Activated naive CD8-positive, alpha-beta T cell treated with anti-CD3 and anti-CD28 coated beads, Interleukin-2, amount 50 U/mL, for 24 hours (primary cell): ENCODE measurements around the gene UBB.

Source experiments
- ATAC-seq: fragments of 150-1000 bp; cut with Tn5 transposase; one replicate; pipeline ENCODE4 v1.10.0; 2021
- DNase-seq: peaks from one replicate; pipeline ENCODE4 v3.0.0; 2021
- H3K27ac Mint-ChIP-seq: one replicate; pipeline ENCODE4 v1.8.0; 2021; ENCODE audit warnings: mild to moderate bottlenecking, mixed read lengths
- H3K27me3 Mint-ChIP-seq: one replicate; pipeline ENCODE4 v1.8.0; 2021; ENCODE audit warnings: mixed read lengths
- H3K36me3 Mint-ChIP-seq: one replicate; pipeline ENCODE4 v1.8.0; 2021; ENCODE audit warnings: low read depth, mixed read lengths
- H3K4me1 Mint-ChIP-seq: one replicate; pipeline ENCODE4 v1.8.0; 2021; ENCODE audit warnings: mixed read lengths
- H3K4me3 Mint-ChIP-seq: one replicate; pipeline ENCODE4 v1.8.0; 2021; ENCODE audit warnings: mild to moderate bottlenecking, moderate library complexity, mixed read lengths
- H3K9me3 Mint-ChIP-seq: one replicate; pipeline ENCODE4 v1.8.0; 2021; ENCODE audit warnings: mixed read lengths

The UBB gene

DNA sequence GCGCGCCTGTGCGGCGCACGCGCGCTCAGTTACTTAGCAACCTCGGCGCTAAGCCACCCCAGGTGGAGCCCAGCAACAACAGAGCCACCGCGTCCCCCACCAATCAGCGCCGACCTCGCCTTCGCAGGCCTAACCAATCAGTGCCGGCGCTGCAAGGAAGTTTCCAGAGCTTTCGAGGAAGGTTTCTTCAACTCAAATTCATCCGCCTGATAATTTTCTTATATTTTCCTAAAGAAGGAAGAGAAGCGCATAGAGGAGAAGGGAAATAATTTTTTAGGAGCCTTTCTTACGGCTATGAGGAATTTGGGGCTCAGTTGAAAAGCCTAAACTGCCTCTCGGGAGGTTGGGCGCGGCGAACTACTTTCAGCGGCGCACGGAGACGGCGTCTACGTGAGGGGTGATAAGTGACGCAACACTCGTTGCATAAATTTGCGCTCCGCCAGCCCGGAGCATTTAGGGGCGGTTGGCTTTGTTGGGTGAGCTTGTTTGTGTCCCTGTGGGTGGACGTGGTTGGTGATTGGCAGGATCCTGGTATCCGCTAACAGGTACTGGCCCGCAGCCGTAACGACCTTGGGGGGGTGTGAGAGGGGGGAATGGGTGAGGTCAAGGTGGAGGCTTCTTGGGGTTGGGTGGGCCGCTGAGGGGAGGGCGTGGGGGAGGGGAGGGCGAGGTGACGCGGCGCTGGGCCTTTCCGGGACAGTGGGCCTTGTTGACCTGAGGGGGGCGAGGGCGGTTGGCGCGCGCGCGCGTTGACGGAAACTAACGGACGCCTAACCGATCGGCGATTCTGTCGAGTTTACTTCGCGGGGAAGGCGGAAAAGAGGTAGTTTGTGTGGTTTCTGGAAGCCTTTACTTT, at the start of gene UBB:
Gene UBB (plus strand): TSS at position 452 of the 856 bp plus-strand sequence. CDS start 817 bp downstream, outside the sequence.
- H3K9me3 Mint-ChIP-seq, result no peaks in the 10 kb centered on the region
- peaks cover 41% of the 10 kb centered on the region for H3K4me1 Mint-ChIP-seq
- peak within 1 kb of the TSS; percentile 88 for H3K4me3 Mint-ChIP-seq
- peak within 1 kb of the TSS; percentile 99 for H3K27ac Mint-ChIP-seq
- peaks cover 4% of the 10 kb centered on the region for H3K27me3 Mint-ChIP-seq
- peaks cover 34% of the 10 kb centered on the region for H3K36me3 Mint-ChIP-seq
- DNase-seq (peak; percentile 94), ATAC-seq (peak; percentile 97)

GRCh38 chr17:16338391-16338790, 42.5 kb upstream of the UBB start:
- no peaks in the 10 kb centered on the region for H3K9me3 Mint-ChIP-seq
- no peak overlapping the region for H3K4me3 Mint-ChIP-seq
- DNase-seq (no peak), ATAC-seq (no peak)
- H3K27me3 Mint-ChIP-seq, result no peaks in the 10 kb centered on the region
- H3K4me1 Mint-ChIP-seq, result no peaks in the 10 kb centered on the region
- no peak overlapping the region for H3K27ac Mint-ChIP-seq
- H3K36me3 Mint-ChIP-seq, result peaks cover 14% of the 10 kb centered on the region

DNA sequence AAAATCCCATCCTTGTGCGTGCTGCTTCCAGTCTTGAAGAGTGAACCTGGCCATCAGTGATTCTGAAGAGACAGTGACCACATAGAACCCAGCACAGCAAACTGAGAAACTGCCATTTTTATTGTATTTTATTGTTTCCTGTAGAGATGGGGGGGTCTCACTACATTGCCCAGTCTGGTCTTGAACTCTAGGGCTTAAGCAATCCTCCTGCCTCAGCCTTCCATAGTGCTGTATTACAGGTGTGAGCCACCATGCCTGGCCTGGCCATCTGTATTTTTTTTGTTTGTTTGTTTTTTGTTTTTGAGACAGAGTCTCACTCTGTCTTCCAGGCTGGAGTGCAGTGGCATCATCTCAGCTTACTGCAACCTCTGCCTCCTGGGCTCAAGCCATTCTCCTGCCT, 41.5 kb upstream of the UBB start:
- Mint-ChIP-seq H3K27ac (no peak overlapping the region), H3K4me1 (no peaks in the 10 kb centered on the region), H3K9me3 (no peaks in the 10 kb centered on the region), H3K4me3 (no peak overlapping the region), H3K27me3 (no peaks in the 10 kb centered on the region), H3K36me3 (peaks cover 21% of the 10 kb centered on the region)
- ATAC-seq (no peak), DNase-seq (no peak)

- no peak overlapping the region for H3K27ac Mint-ChIP-seq
Observed at GRCh38 chr17:16339959-16340358, 40.9 kb upstream of the UBB start.

DNA sequence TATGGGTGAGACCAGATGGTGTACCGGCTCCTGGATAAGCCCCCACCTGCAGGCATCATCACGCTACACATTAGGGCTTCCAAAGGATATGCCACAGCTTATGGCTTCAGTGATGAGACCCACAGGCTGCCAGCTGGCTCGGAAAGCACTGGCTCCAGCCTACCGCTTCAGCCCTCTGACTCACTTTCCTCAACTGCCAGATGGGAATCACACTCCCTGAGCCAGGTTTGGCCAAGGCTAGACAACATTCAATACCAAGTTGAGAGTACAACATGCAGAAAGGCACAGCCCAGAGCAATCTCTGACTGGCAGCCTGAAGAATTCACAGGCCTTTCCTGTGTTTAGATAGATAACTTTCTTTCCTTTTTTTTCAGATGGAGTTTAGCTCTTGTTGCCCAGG, 37.9 kb upstream of the UBB start:
- peaks cover 27% of the 10 kb centered on the region for H3K36me3 Mint-ChIP-seq
- no peaks in the 10 kb centered on the region for H3K27me3 Mint-ChIP-seq
- H3K4me3 Mint-ChIP-seq, result no peak overlapping the region
- ATAC-seq (no peak), DNase-seq (no peak)
- H3K4me1 Mint-ChIP-seq, result no peaks in the 10 kb centered on the region
- no peak overlapping the region for H3K27ac Mint-ChIP-seq
- H3K9me3 Mint-ChIP-seq, result no peaks in the 10 kb centered on the region

More at GRCh38 chr17:16339959-16340358, 40.9 kb upstream of the UBB start:
- Mint-ChIP-seq H3K9me3 (no peaks in the 10 kb centered on the region), H3K27me3 (no peaks in the 10 kb centered on the region), H3K4me1 (no peaks in the 10 kb centered on the region), H3K36me3 (peaks cover 22% of the 10 kb centered on the region), H3K4me3 (no peak overlapping the region)
- ATAC-seq (no peak), DNase-seq (no peak)

- H3K36me3 Mint-ChIP-seq, result peaks cover 30% of the 10 kb centered on the region
- H3K27ac Mint-ChIP-seq, result no peak overlapping the region
- H3K4me1 Mint-ChIP-seq, result no peaks in the 10 kb centered on the region
- no peak overlapping the region for H3K4me3 Mint-ChIP-seq
- ATAC-seq (no peak), DNase-seq (no peak)
- H3K9me3 Mint-ChIP-seq, result no peaks in the 10 kb centered on the region
- no peaks in the 10 kb centered on the region for H3K27me3 Mint-ChIP-seq
Observed at GRCh38 chr17:16343569-16343968, 37.3 kb upstream of the UBB start.

DNA sequence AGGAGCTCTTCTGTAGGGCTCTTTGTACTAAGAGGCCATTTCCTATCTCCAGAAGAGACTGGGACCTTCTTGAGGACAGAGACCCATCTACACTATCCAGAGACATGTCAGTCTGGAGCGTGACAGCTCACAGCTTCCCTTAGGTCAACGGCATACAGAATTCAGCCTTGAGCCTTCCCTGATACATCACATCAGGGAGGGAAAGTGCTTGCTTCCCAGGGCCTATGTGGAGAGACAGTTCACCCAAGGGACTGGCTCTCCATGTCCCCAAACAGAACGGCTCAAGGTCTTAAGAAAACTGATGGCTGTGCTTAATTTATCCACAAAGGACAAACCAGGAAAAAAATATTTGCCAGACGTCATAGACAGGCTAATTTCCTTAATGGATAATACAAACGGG, 35.3 kb upstream of the UBB start:
- Mint-ChIP-seq H3K36me3 (peaks cover 34% of the 10 kb centered on the region), H3K9me3 (no peaks in the 10 kb centered on the region), H3K4me1 (peaks cover 6% of the 10 kb centered on the region), H3K4me3 (no peak overlapping the region), H3K27me3 (no peaks in the 10 kb centered on the region), H3K27ac (no peak overlapping the region)
- ATAC-seq (no peak), DNase-seq (no peak)

DNA sequence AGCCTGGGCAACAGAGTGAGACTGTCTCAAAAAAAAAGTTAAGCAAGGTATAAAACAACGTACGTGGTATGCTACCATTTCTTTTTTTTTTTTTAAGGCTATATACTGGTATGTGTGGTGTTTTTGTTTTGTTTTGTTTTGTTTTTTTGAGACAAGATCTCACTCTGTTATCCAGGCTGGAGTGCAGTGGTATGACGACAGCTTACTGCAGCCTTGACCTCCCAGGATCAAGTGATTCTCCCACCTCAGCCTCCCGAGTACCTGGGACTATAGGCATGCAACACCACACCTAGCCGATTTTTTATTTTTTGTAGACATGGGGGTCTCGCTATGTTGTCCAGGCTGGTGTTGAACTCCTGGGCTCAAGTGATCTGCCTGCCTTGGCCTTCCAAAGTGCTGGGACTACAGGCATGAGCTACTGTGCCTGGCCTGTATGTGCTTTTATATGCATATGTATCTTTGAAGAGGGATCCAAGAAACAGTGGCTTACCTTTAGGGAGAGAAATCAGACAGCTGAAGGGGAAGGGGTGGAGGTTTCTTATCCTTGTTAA, 34.1 kb upstream of the UBB start:
- Mint-ChIP-seq H3K27ac (no peak overlapping the region), H3K27me3 (no peaks in the 10 kb centered on the region), H3K9me3 (no peaks in the 10 kb centered on the region), H3K4me1 (peaks cover 16% of the 10 kb centered on the region), H3K36me3 (peaks cover 41% of the 10 kb centered on the region), H3K4me3 (no peak overlapping the region)
- no peak for ATAC-seq
- DNase-seq, result no peak

- Mint-ChIP-seq H3K4me1 (peaks cover 25% of the 10 kb centered on the region), H3K27ac (no peak overlapping the region), H3K36me3 (peaks cover 42% of the 10 kb centered on the region), H3K9me3 (no peaks in the 10 kb centered on the region), H3K27me3 (no peaks in the 10 kb centered on the region), H3K4me3 (no peak overlapping the region)
- DNase-seq (no peak), ATAC-seq (no peak)
Observed at GRCh38 chr17:16348586-16348985, 32.3 kb upstream of the UBB start.

DNA sequence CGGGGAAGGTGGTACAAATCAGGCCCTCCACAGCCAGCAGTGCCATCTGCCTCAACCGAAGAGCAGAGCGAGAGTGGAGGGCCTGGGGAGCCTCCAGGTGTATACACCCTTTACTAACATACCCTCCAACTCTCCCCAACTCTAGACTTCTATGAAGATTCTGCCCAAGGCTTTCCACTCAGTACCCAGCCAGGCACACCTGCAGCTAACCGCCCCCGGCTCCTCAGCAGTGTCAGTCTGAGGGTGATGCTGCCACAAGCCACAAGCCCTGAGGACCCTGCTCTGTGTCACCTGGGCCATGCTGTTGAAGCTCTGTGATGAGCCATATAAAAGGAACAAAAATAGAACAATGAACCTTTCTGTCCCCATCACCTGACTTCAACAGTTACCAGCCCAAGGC, 31.5 kb upstream of the UBB start:
- peaks cover 29% of the 10 kb centered on the region for H3K4me1 Mint-ChIP-seq
- no peaks in the 10 kb centered on the region for H3K27me3 Mint-ChIP-seq
- H3K4me3 Mint-ChIP-seq, result no peak overlapping the region
- peaks cover 35% of the 10 kb centered on the region for H3K36me3 Mint-ChIP-seq
- peak overlapping the region; percentile 37 for H3K27ac Mint-ChIP-seq
- DNase-seq (no peak), ATAC-seq (peak; percentile 30)
- no peaks in the 10 kb centered on the region for H3K9me3 Mint-ChIP-seq

DNA sequence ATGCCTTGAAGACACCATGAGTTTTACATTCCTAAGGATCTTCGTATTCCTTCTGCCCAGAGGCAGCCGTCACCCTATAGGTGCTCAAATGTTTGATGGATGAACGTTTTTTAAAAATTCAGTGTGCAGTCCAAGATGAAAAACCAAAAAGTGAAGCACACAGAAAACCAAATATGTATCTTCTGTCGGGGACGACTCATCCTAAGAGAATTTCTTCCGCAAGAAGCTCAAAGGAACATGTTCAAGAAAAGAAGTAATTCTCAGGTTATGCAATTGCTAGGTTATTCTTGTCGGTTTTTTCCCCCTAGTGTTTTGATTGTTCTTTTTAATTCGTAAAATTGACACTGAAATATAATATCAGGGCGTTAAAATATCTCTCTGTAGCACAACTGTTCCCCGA, 29.1 kb upstream of the UBB start:
- H3K9me3 Mint-ChIP-seq, result no peaks in the 10 kb centered on the region

DNA sequence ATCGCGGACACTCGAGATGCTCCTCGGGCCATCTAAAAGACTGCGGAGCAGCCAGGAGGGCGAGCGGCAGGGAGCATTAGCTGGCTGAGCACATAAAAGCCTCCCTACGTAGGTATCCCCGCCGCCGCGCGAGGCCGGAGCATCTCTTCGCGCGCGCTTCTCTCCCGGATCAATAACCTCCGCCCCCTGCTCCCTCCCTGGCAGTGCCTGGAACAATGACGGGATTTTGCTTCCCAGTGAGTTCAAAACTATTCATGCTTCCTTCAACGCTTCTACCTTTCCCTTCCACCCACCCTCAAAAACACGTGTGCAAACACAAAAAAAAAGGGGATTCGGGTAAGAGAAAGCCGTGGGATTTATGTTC, 28.6 kb upstream of the UBB start:
- Mint-ChIP-seq H3K27me3 (no peaks in the 10 kb centered on the region), H3K36me3 (peaks cover 32% of the 10 kb centered on the region), H3K4me1 (peaks cover 29% of the 10 kb centered on the region), H3K9me3 (no peaks in the 10 kb centered on the region), H3K27ac (peak overlapping the region; percentile 87), H3K4me3 (peak overlapping the region; percentile 94)
- DNase-seq, result peak; percentile 53
- ATAC-seq, result no peak

More for the DNA sequence above, 29.1 kb upstream of the UBB start:
- Mint-ChIP-seq H3K36me3 (peaks cover 34% of the 10 kb centered on the region), H3K27ac (peak overlapping the region; percentile 87), H3K4me3 (peak overlapping the region; percentile 94), H3K27me3 (no peaks in the 10 kb centered on the region), H3K4me1 (peaks cover 29% of the 10 kb centered on the region)
- DNase-seq, result no peak
- ATAC-seq, result no peak

- Mint-ChIP-seq H3K4me3 (peak overlapping the region; percentile 94), H3K4me1 (peaks cover 29% of the 10 kb centered on the region), H3K27me3 (no peaks in the 10 kb centered on the region), H3K27ac (peak overlapping the region; percentile 87), H3K36me3 (peaks cover 29% of the 10 kb centered on the region), H3K9me3 (no peaks in the 10 kb centered on the region)
- peak; percentile 49 for DNase-seq
- peak; percentile 57 for ATAC-seq
Observed at GRCh38 chr17:16352667-16353316, 28.1 kb upstream of the UBB start.

DNA sequence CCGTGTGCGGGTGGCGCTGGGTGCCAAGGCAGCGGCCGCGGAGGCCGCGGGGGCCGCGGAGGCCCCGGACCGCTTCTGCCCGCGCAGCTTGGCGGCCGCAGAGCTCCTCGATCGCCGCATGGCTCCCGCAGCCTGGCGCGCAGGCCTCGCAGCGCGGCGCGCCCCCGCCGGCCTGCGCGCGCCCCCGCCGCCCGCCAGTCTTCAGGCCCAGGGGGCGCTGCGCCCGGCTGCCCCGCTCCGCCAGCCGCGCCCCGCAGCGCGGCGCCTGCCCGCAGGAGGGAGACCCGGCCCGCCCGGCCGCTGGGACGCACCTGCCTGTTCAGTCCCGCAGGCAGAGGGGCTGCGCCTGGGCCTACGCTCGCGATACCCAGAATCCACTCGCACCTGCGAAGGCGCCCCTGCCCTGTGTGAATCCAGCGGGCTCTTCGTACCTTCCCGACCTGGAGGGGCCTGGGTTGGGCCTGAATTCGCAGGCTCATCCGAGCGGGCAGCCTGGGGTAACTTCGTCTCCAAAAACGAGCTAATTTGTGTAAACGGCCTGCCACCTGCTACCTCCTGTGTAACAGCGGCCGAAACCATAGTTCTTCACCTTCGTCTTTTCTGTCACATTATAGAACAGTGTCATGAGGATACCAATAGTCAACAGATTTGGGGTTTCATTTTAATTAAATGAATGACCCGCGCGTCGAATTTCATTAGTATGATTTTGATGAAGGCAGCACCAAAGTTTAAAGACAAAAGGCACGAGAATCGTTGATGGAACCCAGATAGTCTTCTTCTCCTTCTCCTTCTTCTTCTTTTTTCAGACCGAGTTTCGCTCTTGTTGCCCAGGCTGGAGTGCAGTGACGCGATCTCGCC, 27.3 kb upstream of the UBB start, which contains the start of gene CENPV:
Gene CENPV (minus strand): TSS at position 153 of the 858 bp plus-strand sequence. CDS start 33 bp downstream, at position 120.
- ATAC-seq (peak; percentile 80), DNase-seq (peak; percentile 73)
- H3K4me1 Mint-ChIP-seq, result peaks cover 29% of the 10 kb centered on the region
- H3K9me3 Mint-ChIP-seq, result no peaks in the 10 kb centered on the region
- peak within 1 kb of the TSS; percentile 87 for H3K27ac Mint-ChIP-seq
- H3K4me3 Mint-ChIP-seq, result peak within 1 kb of the TSS; percentile 94
- H3K27me3 Mint-ChIP-seq, result no peaks in the 10 kb centered on the region
- H3K36me3 Mint-ChIP-seq, result peaks cover 26% of the 10 kb centered on the region
